Measurements from ENCODE around the gene RAB3C. TPM values are rescaled to one million over a fixed set of nuclear protein-coding genes. Genes with fewer than 3 reads are reported as not detected.

Gene RAB3C
- total RNA-seq, 1 donor from 2014 or later = not detected

DNA sequence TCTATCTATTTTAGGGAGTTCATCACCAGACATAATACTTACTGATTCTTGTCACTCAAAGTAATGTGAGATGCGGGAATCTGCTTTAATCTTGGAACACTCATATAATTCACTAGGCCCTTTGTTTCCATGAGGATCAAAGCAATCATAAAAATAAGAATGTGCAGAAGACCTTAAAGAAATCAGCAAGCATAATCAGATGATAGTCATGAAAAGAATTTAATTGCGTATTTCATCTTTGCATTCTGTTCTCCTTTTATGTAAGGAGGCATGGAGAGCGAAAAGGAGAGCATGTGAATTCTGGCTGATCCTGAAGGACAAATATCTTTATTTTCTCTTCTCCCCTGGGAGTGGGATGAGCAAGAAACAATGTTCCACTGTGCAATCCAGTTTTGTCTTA is 128.0 kb downstream of the RAB3C start:
- no peak for DNase-seq (ENCODE audit: low spot score)
- H3K4me1 Mint-ChIP-seq (ENCODE audit: low read depth) = no peaks in the 10 kb centered on the region
- peaks cover 18% of the 10 kb centered on the region for H3K27me3 Mint-ChIP-seq (ENCODE audit: low read depth)
- H3K36me3 Mint-ChIP-seq (ENCODE audit: low read depth) = no peaks in the 10 kb centered on the region
- no peak overlapping the region for H3K27ac Mint-ChIP-seq (ENCODE audit: unreplicated experiment)
- no peak overlapping the region for H3K4me3 Mint-ChIP-seq (ENCODE audit: unreplicated experiment)
- TF ChIP-seq, protein P1, sequence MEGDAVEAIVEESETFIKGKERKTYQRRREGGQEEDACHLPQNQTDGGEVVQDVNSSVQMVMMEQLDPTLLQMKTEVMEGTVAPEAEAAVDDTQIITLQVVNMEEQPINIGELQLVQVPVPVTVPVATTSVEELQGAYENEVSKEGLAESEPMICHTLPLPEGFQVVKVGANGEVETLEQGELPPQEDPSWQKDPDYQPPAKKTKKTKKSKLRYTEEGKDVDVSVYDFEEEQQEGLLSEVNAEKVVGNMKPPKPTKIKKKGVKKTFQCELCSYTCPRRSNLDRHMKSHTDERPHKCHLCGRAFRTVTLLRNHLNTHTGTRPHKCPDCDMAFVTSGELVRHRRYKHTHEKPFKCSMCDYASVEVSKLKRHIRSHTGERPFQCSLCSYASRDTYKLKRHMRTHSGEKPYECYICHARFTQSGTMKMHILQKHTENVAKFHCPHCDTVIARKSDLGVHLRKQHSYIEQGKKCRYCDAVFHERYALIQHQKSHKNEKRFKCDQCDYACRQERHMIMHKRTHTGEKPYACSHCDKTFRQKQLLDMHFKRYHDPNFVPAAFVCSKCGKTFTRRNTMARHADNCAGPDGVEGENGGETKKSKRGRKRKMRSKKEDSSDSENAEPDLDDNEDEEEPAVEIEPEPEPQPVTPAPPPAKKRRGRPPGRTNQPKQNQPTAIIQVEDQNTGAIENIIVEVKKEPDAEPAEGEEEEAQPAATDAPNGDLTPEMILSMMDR (IDR thresholded peaks at IDR 0.05) = no peak
- H3K9me3 Mint-ChIP-seq (ENCODE audit: low read depth) = peaks cover 9% of the 10 kb centered on the region

- TF ChIP-seq, protein P1 (IDR thresholded peaks at IDR 0.05) = no peak
- H3K36me3 Mint-ChIP-seq (ENCODE audit: low read depth) = no peaks in the 10 kb centered on the region
- no peak overlapping the region for H3K27ac Mint-ChIP-seq (ENCODE audit: unreplicated experiment)
- no peaks in the 10 kb centered on the region for H3K4me1 Mint-ChIP-seq (ENCODE audit: low read depth)
- no peak overlapping the region for H3K4me3 Mint-ChIP-seq (ENCODE audit: unreplicated experiment)
- H3K27me3 Mint-ChIP-seq (ENCODE audit: low read depth) = peaks cover 18% of the 10 kb centered on the region
- H3K9me3 Mint-ChIP-seq (ENCODE audit: low read depth) = peaks cover 9% of the 10 kb centered on the region
- DNase-seq (ENCODE audit: low spot score) = no peak
These were observed 129.1 kb downstream of the RAB3C start for GRCh38 chr5:58711965-58712364.

DNA sequence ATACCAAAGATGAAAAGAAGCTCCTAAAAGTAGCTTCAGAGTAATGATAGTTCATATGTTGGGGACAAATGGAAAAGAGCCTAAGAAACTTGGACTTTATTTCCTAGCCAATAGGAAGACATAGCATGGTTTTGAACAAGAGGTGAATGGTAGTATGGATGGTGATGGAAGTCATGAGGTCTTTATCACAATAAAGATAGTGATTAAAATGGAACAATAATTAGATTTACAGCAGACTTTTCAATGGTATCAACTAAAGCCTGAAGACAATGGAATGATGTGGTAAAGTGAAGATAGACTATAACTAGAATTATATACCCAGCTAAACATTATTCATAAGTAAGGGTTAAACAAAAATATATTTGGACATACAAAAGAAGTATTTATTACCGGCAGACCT is 131.2 kb downstream of the RAB3C start:
- Mint-ChIP-seq H3K4me1 (ENCODE audit: low read depth) (no peaks in the 10 kb centered on the region), H3K27me3 (ENCODE audit: low read depth) (peaks cover 21% of the 10 kb centered on the region), H3K27ac (ENCODE audit: unreplicated experiment) (no peak overlapping the region), H3K9me3 (ENCODE audit: low read depth) (peaks cover 9% of the 10 kb centered on the region), H3K36me3 (ENCODE audit: low read depth) (no peaks in the 10 kb centered on the region), H3K4me3 (ENCODE audit: unreplicated experiment) (no peak overlapping the region)
- TF ChIP-seq, protein P1 (IDR thresholded peaks at IDR 0.05) = no peak
- DNase-seq (ENCODE audit: low spot score) = no peak

GRCh38 chr5:58715997-58716656 is 133.3 kb downstream of the RAB3C start:
- Mint-ChIP-seq H3K27ac (ENCODE audit: unreplicated experiment) (no peak overlapping the region), H3K9me3 (ENCODE audit: low read depth) (peaks cover 9% of the 10 kb centered on the region), H3K4me3 (ENCODE audit: unreplicated experiment) (no peak overlapping the region), H3K27me3 (ENCODE audit: low read depth) (peaks cover 29% of the 10 kb centered on the region), H3K4me1 (ENCODE audit: low read depth) (peaks cover 4% of the 10 kb centered on the region), H3K36me3 (ENCODE audit: low read depth) (no peaks in the 10 kb centered on the region)
- no peak for DNase-seq (ENCODE audit: low spot score)
- TF ChIP-seq, protein P1 (IDR thresholded peaks at IDR 0.05) = no peak

GRCh38 chr5:58716713-58717112 is 133.8 kb downstream of the RAB3C start:
- no peak overlapping the region for H3K27ac Mint-ChIP-seq (ENCODE audit: unreplicated experiment)
- DNase-seq (ENCODE audit: low spot score) = no peak
- H3K9me3 Mint-ChIP-seq (ENCODE audit: low read depth) = peaks cover 9% of the 10 kb centered on the region
- TF ChIP-seq, protein P1 (IDR thresholded peaks at IDR 0.05) = no peak
- H3K27me3 Mint-ChIP-seq (ENCODE audit: low read depth) = peaks cover 30% of the 10 kb centered on the region
- H3K36me3 Mint-ChIP-seq (ENCODE audit: low read depth) = no peaks in the 10 kb centered on the region
- H3K4me3 Mint-ChIP-seq (ENCODE audit: unreplicated experiment) = no peak overlapping the region
- peaks cover 6% of the 10 kb centered on the region for H3K4me1 Mint-ChIP-seq (ENCODE audit: low read depth)

Measured in chondrocyte (in vitro differentiated cells).